B cell (primary cell): Measurements from ENCODE around the gene ATP8A2. TPM values are rescaled to one million over a fixed set of nuclear protein-coding genes. Genes with fewer than 3 reads are reported as not detected.

Source experiments
- ATAC-seq: fragments of 200-7000 bp; cut with Tn5 transposase; one replicate; pipeline ENCODE4 v1.10.0; 2021; ENCODE audit warnings: low read depth, mild to moderate bottlenecking, moderate number of reproducible peaks, moderate library complexity
- CTCF ChIA-PET: fragments of 350-600 bp; sonication (Branson Sonifier 250); formaldehyde crosslinking; loops from one replicate; lab custom pipeline; 2021; ENCODE audit warnings: antibody characterized with exemption, inconsistent platforms; lab: Charles Lee
- POLR2A ChIA-PET: fragments of 350-600 bp; sonication (Branson Sonifier 250); formaldehyde crosslinking; loops from one replicate; lab custom pipeline; 2021; ENCODE audit warnings: antibody characterized with exemption; lab: Charles Lee
- DNase-seq: peaks from one replicate; pipeline ENCODE4 v3.0.0; 2013
- H2AFZ ChIP-seq: 2 replicates; pipeline ENCODE4 v1.6.1; 2012; ENCODE audit warnings: mild to moderate bottlenecking, low read depth, low read length; ENCODE audit not compliant: insufficient read depth, poor library complexity, severe bottlenecking
- H3K27ac ChIP-seq, 2 donors: 1 replicate in 1 of 2; 2 replicates in 1 of 2; pipeline ENCODE4 v1.5.1; 2012 to 2013; ENCODE audit warnings: low read length in 2 of 2, mild to moderate bottlenecking in 2 of 2, moderate library complexity in 1 of 2
- H3K27me3 ChIP-seq, 4 experiments: fragments of 200-600 bp in 1 of 4; sonication (generic) in 1 of 4; replicated peaks in 1 of 4; 1 replicate in 2 of 4; 2 replicates in 2 of 4; pipeline versions ENCODE4 v1.6.1 to v1.7.0; 2013 to 2016; ENCODE audit warnings: low read length in 3 of 4, mild to moderate bottlenecking in 2 of 4, mixed read lengths in 1 of 4, moderate library complexity in 1 of 4; ENCODE audit not compliant: insufficient read depth in 4 of 4, control insufficient read depth in 3 of 4; ENCODE audit errors: control extremely low read depth in 1 of 4
- H3K36me3 ChIP-seq, 2 experiments: replicated peaks in 1 of 2; 1 replicate in 1 of 2; 2 replicates in 1 of 2; pipeline versions ENCODE4 v1.6.1 to v1.7.1; 2013; ENCODE audit warnings: low read length in 1 of 2; ENCODE audit not compliant: insufficient read depth in 2 of 2, control insufficient read depth in 1 of 2; ENCODE audit errors: control extremely low read depth in 1 of 2, extremely low read depth in 1 of 2
- H3K4me1 ChIP-seq, 2 donors: fragments of 200-600 bp in 1 of 2; sonication (generic) in 1 of 2; 1 replicate in 1 of 2; 2 replicates in 1 of 2; pipeline versions ENCODE4 v1.5.1 to v1.6.1; 2013 to 2017; ENCODE audit warnings: low read length in 2 of 2; ENCODE audit not compliant: control insufficient read depth in 2 of 2, insufficient read depth in 2 of 2
- H3K4me2 ChIP-seq: replicated peaks from 2 replicates; pipeline ENCODE3; 2012; ENCODE audit warnings: mild to moderate bottlenecking, low read depth, low read length; ENCODE audit not compliant: poor library complexity, severe bottlenecking
- H3K4me3 ChIP-seq, 5 experiments: fragments of 200-600 bp in 1 of 5; sonication (generic) in 1 of 5; 1 replicate in 3 of 5; 2 replicates in 2 of 5; pipeline versions ENCODE4 v1.5.1 to v1.7.0; 2011 to 2016; ENCODE audit warnings: low read length in 4 of 5, mild to moderate bottlenecking in 4 of 5, low read depth in 2 of 5, control low read depth in 1 of 5, moderate library complexity in 1 of 5; ENCODE audit not compliant: insufficient read depth in 1 of 5; ENCODE audit errors: control extremely low read depth in 1 of 5, extremely low read depth in 1 of 5
- H3K79me2 ChIP-seq: fragments of 200-600 bp; sonication (generic); one replicate; pipeline ENCODE4 v1.6.0; 2016; ENCODE audit warnings: low read length; ENCODE audit not compliant: control insufficient read depth, insufficient read depth
- H3K9ac ChIP-seq: fragments of 200-600 bp; sonication (generic); 2 replicates; pipeline ENCODE4 v1.6.1; 2017; ENCODE audit warnings: mild to moderate bottlenecking, low read length, moderate library complexity
- H3K9me3 ChIP-seq, 3 donors: one replicate each; pipeline versions ENCODE4 v1.6.1 to v1.7.1; 2013; ENCODE audit warnings: low read length in 2 of 3; ENCODE audit not compliant: control insufficient read depth in 2 of 3, insufficient read depth in 1 of 3; ENCODE audit errors: control extremely low read depth in 1 of 3
- H4K20me1 ChIP-seq: 2 replicates; pipeline ENCODE4 v1.6.0; 2012; ENCODE audit warnings: mild to moderate bottlenecking, low read length; ENCODE audit not compliant: insufficient read depth, control insufficient read depth, poor library complexity, severe bottlenecking
- H3K27ac Mint-ChIP-seq: one replicate; pipeline ENCODE4 v1.8.0; 2021; ENCODE audit warnings: mixed read lengths
- H3K27me3 Mint-ChIP-seq: one replicate; pipeline ENCODE4 v1.8.0; 2021; ENCODE audit warnings: mixed read lengths
- H3K4me1 Mint-ChIP-seq: one replicate; pipeline ENCODE4 v1.8.0; 2021; ENCODE audit warnings: mixed read lengths
- H3K4me3 Mint-ChIP-seq: one replicate; pipeline ENCODE4 v1.8.0; 2021; ENCODE audit warnings: mixed read lengths
- H3K9me3 Mint-ChIP-seq: one replicate; pipeline ENCODE4 v1.8.0; 2022; ENCODE audit warnings: mixed read lengths; ENCODE audit not compliant: insufficient read depth
- EZH2 ChIP-seq: IDR thresholded peaks from 2 replicates; pipeline ENCODE4 v1.6.1; 2012; ENCODE audit warnings: borderline replicate concordance, low read depth, mild to moderate bottlenecking, moderate library complexity, low read length; ENCODE audit not compliant: insufficient read depth, poor library complexity, severe bottlenecking
- WGBS: methylation state at CpG from one replicate; pipeline ENCODE4 v1.1.5; 2013; ENCODE audit warnings: missing lambda C conversion rate; ENCODE audit not compliant: insufficient coverage; 5-methylcytosine and 5-hydroxymethylcytosine counted together
- intact Hi-C: fragments of 100-400 bp; cut with micrococcal nuclease; formaldehyde crosslinking; loops from one replicate; pipeline ENCODE4 v1.10.0; 2022
- polyA plus RNA-seq: library from polyadenylated mRNA; depleted of rRNA; stranded (reverse); fragments of >200 nt; gene quantifications from 2 replicates; pipeline ENCODE4 v1.2.3, GENCODE V29; 2012
- total RNA-seq, 2 donors: library from RNA; stranded (reverse); fragments of 120-200 nt in 1 of 2; gene quantifications; 1 replicate in 1 of 2; 2 replicates in 1 of 2; pipeline versions ENCODE4 v1.2.3 to v1.2.4, GENCODE V29; 2013 to 2022
- TF ChIP-seq, protein P1 (sequence below): fragments of 200-600 bp; IDR thresholded peaks from one replicate; pipeline ENCODE4 v1.8.0; 2022; ENCODE audit warnings: antibody characterized with exemption, mild to moderate bottlenecking

Gene ATP8A2
- total and polyA plus RNA-seq, 2 donors (not counting 1 experiment from before 2014, with no cell fraction given) = not detected

DNA sequence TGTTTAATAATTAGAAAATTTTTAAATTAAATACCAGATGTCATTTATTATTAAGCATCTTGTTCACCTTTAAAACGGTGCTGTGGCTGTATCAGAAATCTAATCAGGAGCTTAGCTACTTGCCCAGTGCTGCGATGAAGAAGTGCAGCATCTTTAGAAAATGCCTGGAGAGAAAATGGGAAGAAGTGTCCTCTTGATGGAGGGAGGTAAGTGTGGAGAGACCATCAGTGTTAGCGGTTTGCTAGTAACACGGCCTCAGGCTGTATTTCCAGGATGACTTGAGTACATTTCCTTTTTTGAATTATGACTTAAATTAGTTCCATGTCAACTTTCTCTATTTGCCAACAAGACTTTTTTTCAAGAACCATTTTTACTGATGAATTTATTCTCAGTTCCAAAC, 605.9 kb downstream of the ATP8A2 start:
- peaks cover 4% of the 10 kb centered on the region for H3K4me1 Mint-ChIP-seq
- intact Hi-C loops = no loop called here
- H3K4me1 ChIP-seq = no peaks in the 10 kb centered on the region
- peaks cover 23% of the 10 kb centered on the region for H3K27me3 Mint-ChIP-seq
- no peak overlapping the region for H2AFZ ChIP-seq
- TF ChIP-seq, protein P1, sequence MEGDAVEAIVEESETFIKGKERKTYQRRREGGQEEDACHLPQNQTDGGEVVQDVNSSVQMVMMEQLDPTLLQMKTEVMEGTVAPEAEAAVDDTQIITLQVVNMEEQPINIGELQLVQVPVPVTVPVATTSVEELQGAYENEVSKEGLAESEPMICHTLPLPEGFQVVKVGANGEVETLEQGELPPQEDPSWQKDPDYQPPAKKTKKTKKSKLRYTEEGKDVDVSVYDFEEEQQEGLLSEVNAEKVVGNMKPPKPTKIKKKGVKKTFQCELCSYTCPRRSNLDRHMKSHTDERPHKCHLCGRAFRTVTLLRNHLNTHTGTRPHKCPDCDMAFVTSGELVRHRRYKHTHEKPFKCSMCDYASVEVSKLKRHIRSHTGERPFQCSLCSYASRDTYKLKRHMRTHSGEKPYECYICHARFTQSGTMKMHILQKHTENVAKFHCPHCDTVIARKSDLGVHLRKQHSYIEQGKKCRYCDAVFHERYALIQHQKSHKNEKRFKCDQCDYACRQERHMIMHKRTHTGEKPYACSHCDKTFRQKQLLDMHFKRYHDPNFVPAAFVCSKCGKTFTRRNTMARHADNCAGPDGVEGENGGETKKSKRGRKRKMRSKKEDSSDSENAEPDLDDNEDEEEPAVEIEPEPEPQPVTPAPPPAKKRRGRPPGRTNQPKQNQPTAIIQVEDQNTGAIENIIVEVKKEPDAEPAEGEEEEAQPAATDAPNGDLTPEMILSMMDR = no peak
- no peak for TF ChIP-seq EZH2
- no peak overlapping the region for H3K4me3 ChIP-seq
- no peak for DNase-seq
- H4K20me1 ChIP-seq = no peaks in the 10 kb centered on the region
- POLR2A ChIA-PET = no interaction called here
- WGBS = 40% methylated on average over 1 of the region's 4 CpGs
- H3K9me3 ChIP-seq = no peaks in the 10 kb centered on the region
- no peak overlapping the region for H3K9ac ChIP-seq
- H3K9me3 Mint-ChIP-seq = no peaks in the 10 kb centered on the region
- no peak overlapping the region for H3K4me2 ChIP-seq
- no peak overlapping the region for H3K27ac Mint-ChIP-seq
- no peaks in the 10 kb centered on the region for H3K27me3 ChIP-seq
- H3K4me3 Mint-ChIP-seq = no peak overlapping the region
- no peaks in the 10 kb centered on the region for H3K79me2 ChIP-seq
- H3K36me3 ChIP-seq = no peaks in the 10 kb centered on the region
- H3K27ac ChIP-seq = no peak overlapping the region
- CTCF ChIA-PET = no interaction called here
- no peak for ATAC-seq

DNA sequence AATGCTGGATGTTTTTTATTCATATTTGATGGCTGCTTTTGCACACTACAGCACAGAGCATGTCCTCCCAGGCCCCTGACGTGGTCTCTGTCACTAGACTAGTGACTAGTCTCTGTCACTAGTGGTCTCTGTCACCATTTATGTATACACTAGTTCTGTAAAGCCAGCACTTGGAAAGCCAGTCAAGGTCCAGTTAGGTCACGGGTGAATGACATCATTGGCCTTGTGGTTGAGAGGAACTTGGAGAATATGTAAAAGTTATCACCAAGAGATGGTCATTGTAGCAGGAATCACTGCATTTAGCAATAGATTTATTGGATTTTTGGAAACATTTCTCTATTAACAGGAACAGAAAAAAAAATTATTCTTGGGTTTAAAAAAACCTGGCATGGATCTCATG, 607.2 kb downstream of the ATP8A2 start:
- H3K4me2 ChIP-seq = no peak overlapping the region
- H3K27ac ChIP-seq = no peak overlapping the region
- no peak overlapping the region for H3K9ac ChIP-seq
- no peak overlapping the region for H3K4me3 ChIP-seq
- no peak overlapping the region for H2AFZ ChIP-seq
- Mint-ChIP-seq H3K4me1 (peaks cover 4% of the 10 kb centered on the region), H3K27ac (no peak overlapping the region), H3K9me3 (no peaks in the 10 kb centered on the region), H3K4me3 (no peak overlapping the region), H3K27me3 (peaks cover 23% of the 10 kb centered on the region)
- no peak for TF ChIP-seq EZH2
- TF ChIP-seq, protein P1 = no peak
- H3K4me1 ChIP-seq = no peaks in the 10 kb centered on the region
- intact Hi-C loops = no loop called here
- no peaks in the 10 kb centered on the region for H3K9me3 ChIP-seq
- no peaks in the 10 kb centered on the region for H3K36me3 ChIP-seq
- ChIA-PET CTCF (no interaction called here), POLR2A (no interaction called here)
- no peaks in the 10 kb centered on the region for H4K20me1 ChIP-seq
- H3K27me3 ChIP-seq = no peaks in the 10 kb centered on the region
- 72% methylated on average over 2 of the region's 2 CpGs for whole genome bisulfite sequencing
- DNase-seq (no peak), ATAC-seq (no peak)
- H3K79me2 ChIP-seq = no peaks in the 10 kb centered on the region
